GM21576 (cell line): Measurements from ENCODE around the gene NRP1.

Experiments used
- ATAC-seq: cut with Tn5 transposase; IDR thresholded peaks from one replicate; pipeline ENCODE4 v1.9.1; 2021; ENCODE audit warnings: mild to moderate bottlenecking, moderate library complexity; ENCODE audit not compliant: unreplicated experiment

NRP1 gene

DNA sequence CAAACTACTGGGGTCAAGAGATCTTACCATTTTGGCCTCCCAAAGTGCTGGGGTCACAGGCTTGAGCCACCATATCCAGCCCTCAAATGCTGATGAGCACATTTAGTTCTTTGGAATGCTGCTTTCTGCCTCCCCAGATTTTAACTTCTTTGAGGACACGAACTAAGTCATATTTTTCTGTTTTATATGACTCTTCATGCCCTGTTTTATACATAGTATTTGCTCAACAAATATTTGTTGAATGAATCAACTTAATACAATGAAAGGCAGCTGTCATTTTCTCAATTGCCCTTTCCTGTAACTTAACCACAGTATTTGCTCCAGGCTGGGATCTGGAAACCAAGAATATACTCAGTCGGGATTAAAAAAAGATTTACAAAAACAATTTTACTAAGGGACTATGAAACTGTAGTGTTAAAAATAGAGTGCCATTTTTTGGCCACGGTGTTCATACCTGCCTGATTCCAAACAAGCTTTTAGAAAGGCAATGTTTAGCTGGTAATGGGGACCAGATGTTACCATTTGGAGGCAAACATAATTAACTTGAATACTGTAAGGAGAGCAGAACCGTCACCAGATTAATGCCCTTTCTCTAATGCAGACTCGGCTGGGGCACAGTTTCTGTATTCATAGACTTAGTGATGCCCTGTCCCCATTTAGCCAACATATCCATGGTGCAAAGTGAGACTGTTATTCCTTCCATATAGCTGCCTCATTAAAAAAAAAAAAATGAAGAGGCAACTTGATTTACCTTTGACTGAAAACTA lies 117.6 kb downstream of the NRP1 start:
- no peak for ATAC-seq

GRCh38 chr10:33215635-33216034 lies 118.8 kb downstream of the NRP1 start:
- ATAC-seq = no peak

- ATAC-seq = no peak
Measured at GRCh38 chr10:33215154-33215553, 119.3 kb downstream of the NRP1 start.

DNA sequence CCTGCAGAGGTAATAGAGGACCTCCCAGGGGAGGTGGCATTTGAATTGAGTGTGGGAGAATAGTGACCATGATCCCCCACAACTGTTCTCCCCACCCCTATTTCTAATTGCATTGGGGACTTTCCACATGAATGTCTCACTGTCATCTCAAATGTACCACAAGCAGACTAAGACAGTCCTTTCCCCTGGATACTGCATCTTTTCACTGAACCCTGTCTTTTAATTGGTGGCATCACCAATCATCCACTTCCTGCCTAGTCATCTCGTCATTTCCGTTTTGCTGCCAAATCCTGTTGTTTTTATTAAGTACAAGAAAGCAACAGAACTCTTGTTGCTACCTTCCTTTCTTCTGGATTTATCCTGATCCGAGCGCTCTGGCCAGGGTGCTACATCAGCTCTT lies 120.3 kb downstream of the NRP1 start:
- no peak for ATAC-seq

GRCh38 chr10:33212061-33212748 lies 122.3 kb downstream of the NRP1 start:
- ATAC-seq = no peak

GRCh38 chr10:33211106-33211878 lies 123.2 kb downstream of the NRP1 start:
- ATAC-seq = no peak

GRCh38 chr10:33209802-33210201 lies 124.7 kb downstream of the NRP1 start:
- ATAC-seq = no peak

DNA sequence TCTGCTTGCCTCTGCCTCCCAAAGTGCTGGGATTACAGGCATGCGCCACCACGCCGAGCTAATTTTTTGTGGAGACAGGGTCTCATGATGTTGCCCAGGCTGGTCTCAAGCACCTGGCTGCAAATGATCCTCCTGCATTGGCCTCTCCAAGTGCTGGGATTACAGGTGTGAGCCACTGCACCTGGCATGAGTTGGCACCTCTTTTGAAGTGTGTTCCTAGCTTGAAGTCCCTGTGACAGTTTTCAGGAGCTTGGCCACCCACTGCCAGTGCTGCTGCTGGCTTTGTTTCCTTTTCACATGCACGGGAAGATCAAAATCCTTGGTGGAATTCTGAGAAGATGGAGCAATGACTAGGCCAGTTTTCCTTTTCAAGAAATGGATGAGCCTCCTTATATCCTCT lies 126.3 kb downstream of the NRP1 start:
- ATAC-seq = no peak

- no peak for ATAC-seq
Measured at GRCh38 chr10:33204031-33204430, 130.4 kb downstream of the NRP1 start.

DNA sequence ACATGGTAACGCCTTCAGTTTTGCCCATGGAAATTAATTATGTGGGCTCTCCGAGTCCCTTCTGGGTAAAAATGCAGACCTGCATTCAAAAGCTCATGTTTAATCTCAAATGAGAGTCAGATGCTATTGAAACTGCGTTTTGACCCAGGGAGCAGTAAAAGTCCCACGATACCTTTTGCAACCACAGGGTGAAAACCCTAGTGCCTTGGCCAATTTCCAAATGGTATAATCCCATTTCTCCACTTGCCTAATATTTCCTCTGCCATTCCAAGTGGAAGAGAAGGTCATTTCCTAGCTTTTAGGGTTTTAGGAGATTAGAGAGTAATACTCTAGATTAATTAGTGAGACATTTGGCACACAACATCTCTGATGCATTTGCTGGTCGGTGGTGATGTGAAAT lies 132.5 kb downstream of the NRP1 start:
- ATAC-seq = no peak

DNA sequence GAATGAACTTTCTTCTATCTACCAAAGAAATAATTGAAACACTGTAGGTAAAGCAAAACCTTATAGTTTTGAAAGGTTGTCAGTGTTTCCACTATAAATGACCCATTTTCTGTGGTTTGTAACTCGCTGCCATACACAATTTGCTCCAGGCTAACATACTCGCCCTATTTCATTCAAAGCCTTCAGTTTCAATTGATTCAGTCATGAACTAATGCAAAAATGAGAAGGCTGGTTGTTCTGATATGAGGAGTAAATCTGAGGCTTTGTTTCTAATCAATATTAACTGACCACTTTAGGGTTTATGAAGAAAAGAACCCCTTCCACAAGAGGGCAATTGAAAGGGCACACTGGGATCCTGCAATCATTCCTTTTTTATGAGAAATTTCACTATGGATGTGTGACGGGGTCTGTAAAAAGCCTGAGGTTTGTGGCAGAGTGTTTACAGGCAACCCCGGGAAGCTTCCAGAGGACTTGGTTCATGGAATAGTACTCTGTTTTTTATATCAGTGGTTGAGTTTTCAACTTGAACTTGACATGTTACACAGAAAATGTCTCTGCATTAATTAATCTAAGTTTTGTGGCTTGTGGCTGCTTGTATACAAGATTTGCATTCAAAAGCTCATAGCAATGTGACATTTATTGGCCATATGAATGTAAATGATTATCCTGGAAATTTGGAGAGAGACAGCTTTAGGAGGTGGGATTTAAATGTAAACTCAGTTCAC lies 133.2 kb downstream of the NRP1 start:
- no peak for ATAC-seq

- no peak for ATAC-seq
Measured at GRCh38 chr10:33199731-33200232, 134.7 kb downstream of the NRP1 start.

GRCh38 chr10:33198610-33199009 lies 135.9 kb downstream of the NRP1 start:
- ATAC-seq = no peak

DNA sequence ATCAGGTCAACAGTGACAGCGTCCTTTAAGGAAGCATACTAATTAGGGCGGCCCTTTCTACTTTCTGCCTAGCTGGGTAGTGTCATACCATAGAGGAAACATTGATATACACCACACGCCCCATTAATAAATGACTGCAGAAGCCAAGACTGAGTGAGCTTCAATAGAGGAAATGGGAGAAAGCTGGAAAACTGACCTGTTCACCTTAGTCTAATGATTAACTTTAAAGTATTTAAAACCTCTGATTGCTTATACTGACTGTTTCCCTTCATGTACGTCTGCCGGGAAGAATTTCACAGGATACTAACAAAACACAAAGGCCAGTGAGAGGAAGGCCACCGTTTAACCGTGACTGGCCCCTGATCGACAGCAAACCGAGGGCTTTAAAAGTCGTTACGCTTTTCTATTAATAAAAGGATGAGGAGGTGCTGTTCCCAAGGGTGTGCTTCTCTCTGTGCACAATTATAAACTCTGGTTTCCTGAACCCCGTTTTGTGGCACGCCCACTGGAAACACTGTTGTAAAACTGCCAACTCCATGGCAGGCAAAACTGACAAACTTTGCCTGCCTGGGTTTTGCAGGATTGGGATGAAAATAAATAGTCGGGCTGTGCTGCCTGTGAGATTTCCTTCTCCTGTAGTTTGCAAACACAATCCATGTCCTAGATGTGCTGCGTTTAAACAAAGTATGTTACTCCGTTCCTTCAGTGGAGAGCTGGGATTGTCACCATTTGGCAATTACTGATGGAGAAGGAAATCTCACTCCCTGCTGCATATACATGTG lies 137.6 kb downstream of the NRP1 start:
- ATAC-seq = no peak

- no peak for ATAC-seq
Measured at GRCh38 chr10:33196377-33196706, 138.1 kb downstream of the NRP1 start.

DNA sequence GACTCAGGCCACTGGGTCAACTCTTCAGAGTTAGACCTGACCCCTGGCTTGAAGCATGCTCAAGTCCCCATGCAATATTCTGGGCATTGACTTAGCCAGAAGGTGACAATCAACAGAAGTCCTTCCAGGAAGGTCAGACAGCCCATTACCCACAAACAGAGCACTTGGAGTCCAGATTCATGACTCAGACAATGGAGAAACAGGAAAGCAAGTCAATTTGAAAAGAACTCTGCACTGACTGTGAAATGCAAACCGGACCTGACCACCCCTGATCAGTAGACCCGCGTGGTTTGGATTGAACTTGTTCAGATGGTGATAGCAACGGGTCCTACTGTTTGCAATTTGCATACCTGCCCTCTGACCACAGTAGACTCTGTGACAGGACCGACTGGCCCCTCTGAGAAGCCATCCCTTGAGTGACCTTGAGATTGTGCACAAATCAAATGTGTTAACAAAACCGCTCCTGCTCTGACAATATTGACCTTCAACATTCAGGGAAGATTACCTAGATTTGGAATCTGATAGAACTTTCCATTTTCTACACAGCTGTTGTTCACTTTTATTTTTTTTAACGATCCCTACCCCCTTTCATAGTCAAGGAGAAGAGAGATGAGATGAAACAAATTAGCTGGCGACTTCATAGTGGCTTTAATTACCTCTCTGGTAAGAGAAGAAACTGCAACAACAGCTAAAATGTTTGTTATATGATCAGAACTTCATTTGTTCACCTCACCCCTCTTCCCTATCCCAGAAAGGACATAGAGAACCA lies 138.7 kb downstream of the NRP1 start:
- ATAC-seq = no peak

GRCh38 chr10:33193701-33194521 lies 140.6 kb downstream of the NRP1 start:
- ATAC-seq = no peak

DNA sequence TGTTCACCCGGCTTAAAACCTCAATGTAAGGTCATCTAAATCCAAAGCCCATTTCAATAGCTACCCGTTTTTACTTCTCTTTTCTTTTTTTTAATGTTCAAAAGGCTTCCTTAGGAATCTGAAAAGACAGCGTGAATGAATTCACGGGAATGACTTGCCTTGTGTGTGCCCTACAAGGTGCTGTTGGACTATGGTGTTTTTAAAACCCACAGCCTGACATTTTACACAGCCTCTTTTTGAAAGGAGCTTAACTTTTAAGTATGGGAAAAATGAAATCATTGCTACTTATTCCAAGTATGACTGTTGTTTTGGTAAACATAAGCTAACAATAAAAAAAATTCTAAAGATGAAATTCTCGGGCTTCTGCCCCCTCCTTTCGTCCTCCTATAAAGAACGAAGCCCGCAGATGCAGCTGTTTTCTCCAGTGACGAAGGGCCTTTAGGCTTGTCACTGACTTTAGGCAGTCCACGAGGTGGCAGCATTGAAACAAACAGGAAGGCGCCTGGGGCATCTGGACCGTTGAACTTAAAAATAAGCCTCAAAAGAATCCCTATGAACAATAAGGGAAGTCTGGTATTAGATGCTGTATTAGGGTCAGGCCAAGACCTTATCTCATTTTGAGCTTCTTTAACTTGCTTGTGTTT lies 141.3 kb downstream of the NRP1 start:
- peak; percentile 78 for ATAC-seq
